CD4-positive, CD25-positive, alpha-beta regulatory T cell (primary cell): ENCODE data around the gene OPN3. TPM values are rescaled to one million over a fixed set of nuclear protein-coding genes. Genes with fewer than 3 reads are reported as not detected.
"Not testable (repeated sequence)": the region's sequence is repeated elsewhere in the genome, so short reads cannot be mapped to it uniquely, and the experiment has no call there.

Experiments
- ATAC-seq, 2 donors: fragments of 150-1000 bp; cut with Tn5 transposase; one replicate each; pipeline ENCODE4 v1.10.0; 2021; ENCODE audit warnings: low read depth in 2 of 2, moderate number of reproducible peaks in 2 of 2, moderate library complexity in 1 of 2
- DNase-seq, 3 donors: peaks; one replicate each; pipeline versions ENCODE4 v3.0.0 to v3.0.0-alpha.2; 2012 to 2022; ENCODE audit warnings: mixed read lengths in 1 of 3
- H3K27ac ChIP-seq: one replicate; pipeline ENCODE4 v1.7.0; 2013; ENCODE audit warnings: mild to moderate bottlenecking, low read length; ENCODE audit not compliant: insufficient read depth, poor library complexity, severe bottlenecking
- H3K27me3 ChIP-seq: one replicate; pipeline ENCODE4 v1.7.0; 2013; ENCODE audit warnings: low read length; ENCODE audit not compliant: control insufficient read depth, insufficient read depth
- H3K36me3 ChIP-seq: one replicate; pipeline ENCODE4 v1.7.0; 2013; ENCODE audit warnings: mild to moderate bottlenecking, low read length, moderate library complexity; ENCODE audit not compliant: control insufficient read depth, insufficient read depth
- H3K4me1 ChIP-seq: 2 replicates; pipeline ENCODE4 v1.7.0; 2013; ENCODE audit warnings: mild to moderate bottlenecking, low read length; ENCODE audit not compliant: insufficient read depth, control insufficient read depth, poor library complexity, severe bottlenecking
- H3K4me3 ChIP-seq: one replicate; pipeline ENCODE4 v1.7.0; 2013; ENCODE audit warnings: low read depth, mild to moderate bottlenecking, low read length, moderate library complexity
- H3K9me3 ChIP-seq, 2 experiments: 1 replicate in 1 of 2; 2 replicates in 1 of 2; pipeline ENCODE4 v1.7.0; 2013; ENCODE audit warnings: low read length in 2 of 2, mild to moderate bottlenecking in 1 of 2, moderate library complexity in 1 of 2; ENCODE audit not compliant: control insufficient read depth in 2 of 2
- H3K27ac Mint-ChIP-seq, 3 donors: one replicate each; pipeline ENCODE4 v1.8.0; 2020 to 2022; ENCODE audit warnings: mild to moderate bottlenecking in 3 of 3, mixed read lengths in 3 of 3, moderate library complexity in 2 of 3
- H3K27me3 Mint-ChIP-seq: one replicate; pipeline ENCODE4 v1.8.0; 2022; ENCODE audit warnings: mild to moderate bottlenecking, mixed read lengths
- H3K36me3 Mint-ChIP-seq: one replicate; pipeline ENCODE4 v1.8.0; 2020; ENCODE audit warnings: mixed read lengths
- H3K4me1 Mint-ChIP-seq, 4 donors: one replicate each; pipeline ENCODE4 v1.8.0; 2020 to 2022; ENCODE audit warnings: mixed read lengths in 4 of 4, mild to moderate bottlenecking in 1 of 4
- H3K4me3 Mint-ChIP-seq, 4 donors: one replicate each; pipeline ENCODE4 v1.8.0; 2020 to 2022; ENCODE audit warnings: mild to moderate bottlenecking in 4 of 4, mixed read lengths in 4 of 4, moderate library complexity in 3 of 4
- H3K9me3 Mint-ChIP-seq, 7 donors: one replicate each; pipeline ENCODE4 v1.8.0; 2020 to 2022; ENCODE audit warnings: mixed read lengths in 7 of 7, mild to moderate bottlenecking in 3 of 7, moderate library complexity in 2 of 7
- polyA plus RNA-seq, 4 donors: library from polyadenylated mRNA; unstranded; fragments of 300-500 nt; fragmentation: Illumina TruSeq; gene quantifications; one replicate each; pipeline ENCODE4 v1.2.3, GENCODE V29; 2021
- total RNA-seq: library from RNA; stranded (reverse); gene quantifications from one replicate; pipeline ENCODE4 v1.2.3, GENCODE V29; 2022

Gene OPN3
- total RNA-seq (3.3 TPM), polyA plus RNA-seq (10 to 100 TPM; 11.2 to 20.4 (median 17.1) TPM)

GRCh38 chr1:241640149-241640866, at the start of gene OPN3, which contains the start of gene CHML:
OPN3 (minus strand) TSS chr1:241640369; CDS start chr1:241640254, 115 bp downstream.
CHML (minus strand) TSS chr1:241640369; CDS start chr1:241635766, 4,603 bp downstream.
- ATAC-seq (peak; percentile 96 to 97), DNase-seq (peak; percentile 83 to 92 (median 83))
- Mint-ChIP-seq H3K36me3 (no peaks in the 10 kb centered on the region), H3K4me1 (peaks cover 16 to 35% (median 30%) of the 10 kb centered on the region in 4 donors), H3K9me3 (peaks cover 0 to 4% (median 0%) of the 10 kb centered on the region in 7 donors), H3K27me3 (no peaks in the 10 kb centered on the region), H3K4me3 (peak within 1 kb of the TSS; percentile 87 to 97 (median 94)), H3K27ac (peak within 1 kb of the TSS; percentile 72 to 92 (median 89))
- H3K9me3 ChIP-seq, result no peaks in the 10 kb centered on the region
- peak within 1 kb of the TSS; percentile 58 for H3K27ac ChIP-seq
- H3K4me1 ChIP-seq, result peaks cover 20% of the 10 kb centered on the region
- H3K4me3 ChIP-seq, result peak within 1 kb of the TSS; percentile 83
- no peaks in the 10 kb centered on the region for H3K27me3 ChIP-seq
- H3K36me3 ChIP-seq, result no peaks in the 10 kb centered on the region

GRCh38 chr1:241688940-241689368, 48.8 kb upstream of the OPN3 start:
- no peaks in the 10 kb centered on the region for H3K27me3 ChIP-seq
- ATAC-seq (no peak), DNase-seq (no peak)
- H3K4me1 ChIP-seq, result no peaks in the 10 kb centered on the region
- peaks cover 6 to 12% (median 9%) of the 10 kb centered on the region in 4 donors for H3K4me1 Mint-ChIP-seq
- H3K4me3 ChIP-seq, result peak overlapping the region; percentile 10
- no peaks in the 10 kb centered on the region for H3K36me3 Mint-ChIP-seq
- peaks cover 4% of the 10 kb centered on the region for H3K27me3 Mint-ChIP-seq
- H3K4me3 Mint-ChIP-seq, result no peak overlapping the region
- H3K27ac Mint-ChIP-seq, result peak overlapping the region in 1 of 3 donors; percentile 86
- no peak overlapping the region for H3K27ac ChIP-seq
- H3K36me3 ChIP-seq, result no peaks in the 10 kb centered on the region
- peaks cover 0 to 3% (median 0%) of the 10 kb centered on the region in 7 donors for H3K9me3 Mint-ChIP-seq
- no peaks in the 10 kb centered on the region for H3K9me3 ChIP-seq

GRCh38 chr1:241684108-241684507, 43.9 kb upstream of the OPN3 start:
- H3K27ac Mint-ChIP-seq, result no peak overlapping the region
- peaks cover 14% of the 10 kb centered on the region for H3K27me3 Mint-ChIP-seq
- H3K4me3 Mint-ChIP-seq, result no peak overlapping the region
- ATAC-seq, result no peak
- Histone ChIP-seq H3K27me3 (no peaks in the 10 kb centered on the region), H3K27ac (no peak overlapping the region), H3K9me3 (no peaks in the 10 kb centered on the region), H3K36me3 (no peaks in the 10 kb centered on the region), H3K4me1 (no peaks in the 10 kb centered on the region), H3K4me3 (no peak overlapping the region)
- no peak for DNase-seq
- peaks cover 2 to 8% (median 6%) of the 10 kb centered on the region in 4 donors for H3K4me1 Mint-ChIP-seq
- H3K36me3 Mint-ChIP-seq, result peaks cover 5% of the 10 kb centered on the region
- peaks cover 0 to 4% (median 2%) of the 10 kb centered on the region in 7 donors for H3K9me3 Mint-ChIP-seq

- Mint-ChIP-seq H3K27me3 (peaks cover 14% of the 10 kb centered on the region), H3K9me3 (peaks cover 0 to 4% (median 2%) of the 10 kb centered on the region in 7 donors), H3K36me3 (peaks cover 5% of the 10 kb centered on the region), H3K27ac (no peak overlapping the region), H3K4me1 (peaks cover 0 to 7% (median 6%) of the 10 kb centered on the region in 4 donors), H3K4me3 (no peak overlapping the region)
- DNase-seq (no peak), ATAC-seq (no peak)
- no peaks in the 10 kb centered on the region for H3K36me3 ChIP-seq
- peaks cover 1% of the 10 kb centered on the region for H3K4me1 ChIP-seq
- H3K9me3 ChIP-seq, result no peaks in the 10 kb centered on the region
- no peak overlapping the region for H3K4me3 ChIP-seq
- H3K27ac ChIP-seq, result no peak overlapping the region
- H3K27me3 ChIP-seq, result no peaks in the 10 kb centered on the region
Measured at GRCh38 chr1:241682921-241683320, 42.8 kb upstream of the OPN3 start.

- H3K9me3 Mint-ChIP-seq, H3K27ac Mint-ChIP-seq, H3K9me3 ChIP-seq, H3K4me3 Mint-ChIP-seq, H3K4me3 ChIP-seq, H3K27me3 ChIP-seq, ATAC-seq, H3K36me3 ChIP-seq, H3K27ac ChIP-seq, DNase-seq, H3K4me1 ChIP-seq, H3K36me3 Mint-ChIP-seq: not testable (repeated sequence)
- Mint-ChIP-seq H3K4me1 (peaks cover 9 to 15% (median 13%) of the 10 kb centered on the region in 4 donors), H3K27me3 (peaks cover 17% of the 10 kb centered on the region)
Measured at GRCh38 chr1:241681861-241682448, 41.8 kb upstream of the OPN3 start.

- Histone ChIP-seq H3K27me3 (no peaks in the 10 kb centered on the region), H3K4me3 (no peak overlapping the region), H3K36me3 (no peaks in the 10 kb centered on the region), H3K27ac (no peak overlapping the region), H3K9me3 (no peaks in the 10 kb centered on the region), H3K4me1 (peaks cover 13% of the 10 kb centered on the region)
- peaks cover 0 to 4% (median 2%) of the 10 kb centered on the region in 7 donors for H3K9me3 Mint-ChIP-seq
- peaks cover 11 to 25% (median 15%) of the 10 kb centered on the region in 4 donors for H3K4me1 Mint-ChIP-seq
- H3K36me3 Mint-ChIP-seq, result peaks cover 5% of the 10 kb centered on the region
- no peak for DNase-seq
- no peak overlapping the region for H3K27ac Mint-ChIP-seq
- no peak overlapping the region for H3K4me3 Mint-ChIP-seq
- no peak for ATAC-seq
- peaks cover 13% of the 10 kb centered on the region for H3K27me3 Mint-ChIP-seq
Measured at GRCh38 chr1:241679961-241680360, 39.8 kb upstream of the OPN3 start.

GRCh38 chr1:241679404-241679803, 39.2 kb upstream of the OPN3 start:
- H3K4me3 Mint-ChIP-seq, result no peak overlapping the region
- Histone ChIP-seq H3K4me1 (peaks cover 13% of the 10 kb centered on the region), H3K27me3 (no peaks in the 10 kb centered on the region), H3K9me3 (no peaks in the 10 kb centered on the region), H3K4me3 (no peak overlapping the region), H3K27ac (no peak overlapping the region), H3K36me3 (no peaks in the 10 kb centered on the region)
- H3K27me3 Mint-ChIP-seq, result peaks cover 13% of the 10 kb centered on the region
- no peak overlapping the region for H3K27ac Mint-ChIP-seq
- peaks cover 5% of the 10 kb centered on the region for H3K36me3 Mint-ChIP-seq
- peaks cover 0 to 4% (median 2%) of the 10 kb centered on the region in 7 donors for H3K9me3 Mint-ChIP-seq
- no peak for ATAC-seq
- peaks cover 11 to 25% (median 15%) of the 10 kb centered on the region in 4 donors for H3K4me1 Mint-ChIP-seq
- no peak for DNase-seq
